GM19238 (cell line): ENCODE results near the gene MAPKAPK2.
A peak's percentile ranks its signal among the peaks of the same experiment; 100 is the strongest.

Source experiments
- DNase-seq: peaks from one replicate; pipeline ENCODE4 v3.0.0; 2011; ENCODE audit warnings: low spot score; ENCODE audit not compliant: insufficient read length

MAPKAPK2 gene

GRCh38 chr1:206702803-206703202, 18.1 kb downstream of the MAPKAPK2 start:
- no peak for DNase-seq

DNA sequence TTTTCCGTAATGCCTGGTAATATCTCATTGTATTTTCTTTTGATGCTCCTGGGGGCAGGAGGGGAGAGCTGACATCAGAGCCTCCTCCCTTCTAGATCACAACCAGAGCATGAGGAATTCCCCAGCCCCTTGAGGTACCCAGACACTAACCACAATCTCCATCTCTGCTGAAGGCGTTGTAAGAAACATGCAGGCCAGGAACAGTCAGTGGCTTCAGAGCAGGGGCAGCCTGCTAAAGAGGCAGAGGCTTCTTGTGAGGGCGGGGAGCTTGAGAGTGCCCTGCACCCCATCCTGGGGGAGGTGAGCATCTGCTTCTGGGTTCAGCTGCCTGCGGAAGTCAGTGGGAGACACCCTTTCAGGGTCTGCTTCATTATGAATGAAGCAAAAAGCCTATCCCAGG, 19.0 kb downstream of the MAPKAPK2 start:
- no peak for DNase-seq

DNA sequence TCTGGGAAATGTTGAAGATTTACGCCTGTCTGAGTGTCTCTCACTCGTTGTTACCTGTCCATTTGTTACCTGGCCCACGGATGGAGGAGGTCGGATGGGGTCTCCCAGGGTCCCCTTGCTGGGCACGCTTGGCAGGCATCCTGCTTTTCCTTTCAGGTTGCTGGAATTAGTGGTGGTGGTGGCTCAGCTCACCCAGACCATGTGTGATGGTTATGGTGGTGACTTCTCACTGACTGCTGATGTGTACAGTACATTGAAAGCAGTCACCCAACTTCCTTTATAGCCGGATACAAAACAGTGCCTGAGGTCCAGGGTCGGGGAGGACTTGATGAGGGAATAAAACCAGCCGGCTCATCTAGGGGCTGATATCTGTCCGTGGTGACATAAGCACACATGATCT, 19.5 kb downstream of the MAPKAPK2 start:
- DNase-seq = no peak

DNA sequence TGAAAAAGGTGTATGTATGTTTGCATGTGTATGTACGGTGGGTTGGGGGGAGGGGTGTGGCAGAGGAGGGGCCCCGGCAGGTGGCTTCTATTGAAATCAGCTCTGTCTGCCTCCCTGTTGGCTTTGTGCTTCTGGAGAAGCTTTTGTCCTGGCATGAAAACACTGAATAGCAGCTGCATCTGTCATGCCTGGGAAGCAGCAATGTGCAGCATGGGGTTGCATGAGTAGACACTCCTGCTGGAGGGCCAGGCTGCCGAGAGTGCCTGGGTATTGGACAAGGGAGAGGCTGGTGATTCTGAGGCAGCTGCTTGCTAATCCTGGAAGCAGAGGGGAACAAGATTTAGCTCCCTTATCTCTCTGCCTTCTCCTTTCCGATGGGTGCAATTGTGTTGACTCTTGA, 20.5 kb downstream of the MAPKAPK2 start:
- DNase-seq = no peak

DNA sequence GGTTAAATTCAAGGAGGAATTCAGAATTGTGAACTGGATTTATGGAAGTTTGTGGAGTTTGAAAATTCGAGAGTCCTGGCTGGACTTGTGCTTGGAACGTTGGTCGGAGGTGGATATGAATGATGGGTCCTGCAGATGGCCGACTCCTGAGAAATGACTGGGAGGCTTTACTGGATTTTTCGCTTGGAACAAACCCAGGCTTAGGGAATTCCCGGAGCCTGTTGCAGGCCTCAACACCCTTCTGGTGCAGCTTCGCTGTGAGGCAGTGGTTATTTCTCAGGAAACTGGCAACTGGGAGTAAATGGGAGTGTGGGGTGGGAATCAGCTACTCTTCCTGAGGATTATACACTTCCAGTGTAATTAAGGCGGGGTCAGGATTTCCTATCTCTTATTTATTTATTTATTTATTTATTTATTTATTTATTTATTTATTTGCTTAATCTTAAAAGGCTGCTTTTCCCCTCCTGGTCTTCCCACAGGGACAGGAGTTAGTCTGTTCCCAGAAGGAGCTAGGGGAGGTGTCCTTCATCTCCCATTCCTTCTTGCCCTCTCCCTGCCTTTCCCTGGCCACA, 21.1 kb downstream of the MAPKAPK2 start:
- no peak for DNase-seq

GRCh38 chr1:206706298-206706791, 21.6 kb downstream of the MAPKAPK2 start:
- no peak for DNase-seq

GRCh38 chr1:206706806-206707366, 22.2 kb downstream of the MAPKAPK2 start:
- no peak for DNase-seq

DNA sequence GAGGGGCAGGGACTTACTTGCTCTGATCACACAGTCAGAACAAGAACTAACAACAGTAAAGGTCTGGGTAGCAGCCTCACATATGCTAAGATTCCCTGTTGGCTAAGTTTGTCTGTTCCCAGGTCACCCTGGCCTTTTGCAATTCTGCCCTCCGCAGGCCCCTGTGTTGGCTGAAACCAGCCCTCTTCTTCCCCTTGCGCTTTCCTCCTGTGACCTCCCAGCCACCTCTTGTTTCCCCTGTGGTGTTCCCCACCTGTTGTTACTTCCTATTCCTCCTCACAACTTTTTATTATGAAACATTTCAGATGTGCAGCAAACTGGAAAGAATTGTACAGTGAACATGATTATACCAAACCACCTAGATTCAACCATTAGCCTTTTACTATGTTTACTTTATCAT, 23.4 kb downstream of the MAPKAPK2 start:
- peak; percentile 39 for DNase-seq

- no peak for DNase-seq
Observed at GRCh38 chr1:206708882-206709281, 24.2 kb downstream of the MAPKAPK2 start.

DNA sequence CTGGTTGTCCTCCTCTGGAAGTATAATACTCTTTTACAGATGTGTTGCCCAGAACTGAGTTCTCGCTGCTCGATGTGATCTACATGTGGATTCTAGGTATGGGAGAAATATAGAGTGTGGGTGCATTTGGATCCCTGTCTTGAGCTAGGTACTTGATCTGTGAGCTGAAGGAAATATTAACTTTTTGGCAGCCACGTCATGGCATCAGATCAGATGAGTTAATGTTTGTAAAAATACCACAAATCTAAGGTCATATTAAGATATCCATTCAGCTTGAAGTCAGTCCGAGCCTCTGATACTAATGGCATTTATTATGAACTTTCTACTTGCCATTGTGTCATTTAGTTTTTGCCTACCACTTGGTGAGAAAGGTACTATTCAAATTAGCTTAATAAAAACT, 24.6 kb downstream of the MAPKAPK2 start:
- no peak for DNase-seq

DNA sequence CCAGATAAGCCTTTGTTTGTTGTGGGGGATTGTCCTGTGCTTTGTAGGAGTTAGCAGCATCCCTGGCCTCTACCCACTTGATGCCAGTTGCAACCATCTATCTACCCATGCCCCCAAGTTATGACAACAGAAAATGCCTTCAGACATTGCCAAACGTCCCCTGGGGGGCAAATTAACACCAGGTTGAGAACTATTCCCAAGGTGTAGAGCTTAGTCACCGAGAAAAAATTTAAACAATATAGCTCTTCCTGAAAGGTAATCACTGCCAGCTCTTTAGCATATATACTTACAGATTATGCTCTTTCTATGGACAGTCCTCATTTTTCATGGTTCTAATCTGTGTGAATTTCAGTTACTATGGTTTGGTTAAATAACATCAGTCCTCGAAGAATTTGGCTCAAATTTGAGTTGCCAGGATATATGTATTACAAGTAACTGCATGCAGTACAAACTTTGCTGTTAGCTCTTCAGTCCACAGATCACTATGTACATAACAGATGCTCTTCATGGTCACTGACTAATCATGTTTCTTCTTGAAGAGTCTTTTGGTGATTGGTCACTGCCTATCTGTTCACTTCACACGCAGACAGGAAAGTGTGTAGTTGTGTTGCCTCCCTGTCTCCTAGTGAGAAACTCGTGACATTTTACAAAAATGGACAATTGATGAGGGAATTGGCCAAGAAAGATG, 25.2 kb downstream of the MAPKAPK2 start:
- DNase-seq = no peak

GRCh38 chr1:206710460-206710823, 25.7 kb downstream of the MAPKAPK2 start:
- DNase-seq = no peak

GRCh38 chr1:206713070-206713469, 28.4 kb downstream of the MAPKAPK2 start:
- no peak for DNase-seq

DNA sequence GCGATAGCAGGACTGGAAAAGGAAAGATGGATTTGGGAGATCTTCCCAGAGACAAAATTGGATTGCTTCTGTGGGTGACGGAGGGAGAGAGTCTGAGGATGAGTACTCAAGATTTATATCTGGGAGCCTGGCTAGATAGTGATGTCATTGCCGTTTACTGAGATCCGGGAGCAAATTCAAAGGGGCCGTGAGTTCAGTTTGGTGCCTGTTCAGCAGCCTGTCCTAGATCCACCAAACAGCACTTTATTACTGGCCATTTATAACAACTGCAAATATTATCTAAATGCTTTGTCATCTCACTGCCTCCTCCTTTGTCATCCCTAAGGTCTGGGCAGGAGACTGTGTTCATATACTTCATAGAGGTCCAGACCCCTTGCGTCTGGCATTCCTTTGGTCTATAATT, 29.2 kb downstream of the MAPKAPK2 start:
- DNase-seq = no peak

DNA sequence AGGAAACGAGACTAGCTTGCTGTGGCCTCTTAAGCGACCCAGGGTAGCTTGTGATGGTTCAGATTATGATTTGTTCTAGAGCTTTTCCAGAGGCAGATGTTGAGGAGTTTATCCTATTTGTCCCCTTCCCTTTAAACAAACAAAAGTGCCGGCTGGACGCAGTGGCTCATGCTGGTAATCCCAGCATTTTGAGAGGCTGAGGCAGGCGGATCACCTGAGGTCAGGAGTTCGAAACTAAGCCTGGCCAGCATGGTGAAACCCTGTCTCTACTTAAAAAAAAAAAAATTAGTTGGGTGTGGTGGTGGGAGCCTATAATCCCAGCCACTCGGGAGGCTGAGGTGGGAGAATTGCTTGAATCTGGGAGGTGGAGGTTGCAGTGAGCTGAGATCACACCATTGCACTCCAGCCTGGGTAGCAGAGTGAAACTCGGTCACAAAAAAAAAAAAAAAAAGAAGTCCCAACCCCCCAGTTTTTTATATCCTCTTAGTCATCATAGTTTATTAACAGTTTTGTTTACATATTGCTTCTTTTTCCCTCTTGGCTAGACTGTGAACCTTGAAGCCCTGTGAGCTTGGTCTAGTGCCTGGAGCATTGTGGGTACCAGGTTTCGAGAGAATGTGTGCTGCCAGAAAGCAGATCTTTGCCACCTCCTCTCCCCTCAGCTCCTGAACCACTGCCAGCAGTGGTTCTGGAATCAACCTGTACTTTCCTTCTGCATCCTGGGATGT, 29.8 kb downstream of the MAPKAPK2 start:
- no peak for DNase-seq

DNA sequence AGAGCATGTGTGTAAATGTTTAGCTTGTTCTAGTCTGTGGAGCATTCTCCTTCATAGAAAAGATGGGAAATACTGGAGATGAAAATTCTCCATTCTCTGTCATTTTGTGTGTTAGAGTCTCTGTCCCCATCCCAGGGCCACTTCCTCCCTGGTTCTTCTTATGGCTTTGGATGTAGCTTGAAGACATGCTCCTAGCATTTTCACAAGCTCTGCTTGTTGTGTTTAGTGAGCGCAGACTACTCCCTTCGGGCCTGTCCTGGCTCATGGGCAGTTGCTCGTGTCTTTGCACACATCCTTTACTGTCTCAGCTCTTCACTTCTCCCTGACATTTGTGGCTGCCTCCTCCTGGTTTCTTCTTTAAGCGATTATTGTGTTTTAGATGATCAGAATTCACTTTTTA, 30.4 kb downstream of the MAPKAPK2 start:
- DNase-seq = no peak

DNA sequence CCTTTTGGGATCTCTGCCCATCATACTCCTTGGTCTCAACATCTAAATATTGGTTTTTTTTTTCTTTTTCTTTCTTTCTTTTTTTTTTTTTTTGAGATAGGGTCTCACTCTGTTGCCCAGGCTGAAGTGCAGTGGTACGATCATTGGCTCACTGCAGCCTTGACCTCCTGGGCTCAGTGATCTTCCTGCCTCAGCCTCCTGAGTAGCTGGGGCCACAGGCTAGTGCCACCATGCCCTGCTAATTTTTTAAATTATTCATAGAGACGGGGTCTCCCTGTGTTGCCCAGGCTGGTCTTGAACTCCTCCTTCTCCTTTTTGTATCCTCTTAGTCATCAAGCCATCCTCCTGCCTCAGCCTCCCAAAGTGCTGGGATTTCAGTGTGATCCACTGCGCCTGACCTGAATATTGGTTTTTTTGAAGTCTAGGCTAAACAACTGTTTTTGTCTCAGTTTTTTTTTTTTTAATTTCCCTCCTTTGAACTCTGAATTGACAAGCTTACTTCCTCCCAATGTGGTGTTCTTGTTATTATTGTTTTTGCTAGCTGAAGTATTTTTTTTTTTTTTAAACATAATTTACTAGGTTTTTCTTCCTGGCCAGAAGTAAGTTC, 30.9 kb downstream of the MAPKAPK2 start:
- no peak for DNase-seq

GRCh38 chr1:206716159-206716869, 31.6 kb downstream of the MAPKAPK2 start:
- DNase-seq = no peak

- no peak for DNase-seq
Observed at GRCh38 chr1:206716870-206717673, 32.4 kb downstream of the MAPKAPK2 start.

DNA sequence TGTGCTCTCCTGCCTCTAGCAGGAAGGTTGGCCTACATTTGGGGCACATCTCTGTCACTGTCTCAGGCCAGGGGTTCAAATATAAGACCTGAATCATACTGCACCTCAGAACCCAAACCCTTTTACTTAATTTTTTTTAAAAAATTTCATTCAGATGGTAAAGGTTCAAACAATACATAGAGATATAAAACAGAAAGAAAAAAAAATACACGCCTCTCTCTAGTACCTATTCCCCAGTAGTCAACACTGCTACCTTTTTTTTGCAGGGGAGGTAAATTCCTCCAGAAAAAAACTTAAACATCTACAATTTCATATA, 32.9 kb downstream of the MAPKAPK2 start:
- DNase-seq = no peak
